Measurements from ENCODE around the gene FGF5.

Gene FGF5

DNA sequence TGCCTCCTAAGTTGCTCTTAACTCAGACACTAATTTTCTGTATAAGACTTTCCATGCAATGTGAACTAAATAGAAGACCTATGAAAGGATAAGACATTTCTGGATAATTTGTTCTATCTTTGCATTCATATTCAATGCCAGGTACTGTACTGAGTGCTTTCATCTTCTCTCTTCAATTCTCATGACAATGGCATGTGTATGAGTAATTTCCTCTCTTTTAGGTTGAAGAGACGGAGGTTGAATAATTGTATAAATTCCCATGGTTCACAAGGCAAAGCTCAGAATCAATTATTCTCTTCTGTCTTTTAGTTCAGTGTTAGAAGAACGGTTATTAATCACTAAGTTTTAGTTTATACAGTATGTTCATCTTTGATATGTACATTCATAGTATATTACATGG lies 39.8 kb downstream of the FGF5 start:
- H3K27me3 ChIP-seq (replicated peaks in 2 of 5; ENCODE audit: control insufficient read depth in 4 of 5, insufficient read depth in 5 of 5, low read length in 4 of 5), result peaks cover 0 to 13% (median 6%) of the 10 kb centered on the region in 5 experiments
- WGBS (ENCODE audit: insufficient coverage), result no CpG with 5 or more reads among the region's 2 CpGs
- H3K27ac ChIP-seq (ENCODE audit: insufficient read depth in 1 of 2, low read depth in 1 of 2, low read length in 2 of 2, poor library complexity in 1 of 2, severe bottlenecking in 2 of 2), result no peak overlapping the region
- H3K36me3 ChIP-seq (ENCODE audit: control insufficient read depth in 4 of 4, insufficient read depth in 4 of 4, low read length in 3 of 4), result no peaks in the 10 kb centered on the region
- CTCF ChIA-PET, result no interaction called here
- POLR2A ChIA-PET, result no interaction called here
- H3K4me1 ChIP-seq (ENCODE audit: control extremely low read depth in 1 of 4, control insufficient read depth in 4 of 4, insufficient read depth in 4 of 4, low read length in 3 of 4), result no peaks in the 10 kb centered on the region
- H3K9me3 ChIP-seq (ENCODE audit: control extremely low read depth in 1 of 5, control insufficient read depth in 4 of 5, insufficient read depth in 2 of 5, low read depth in 1 of 5, low read length in 4 of 5), result no peaks in the 10 kb centered on the region
- DNase-seq, result no peak
- H3K4me3 ChIP-seq (ENCODE audit: control insufficient read depth in 1 of 7, extremely low read depth in 1 of 7, insufficient read depth in 4 of 7, low read depth in 2 of 7, low read length in 6 of 7), result no peak overlapping the region

DNA sequence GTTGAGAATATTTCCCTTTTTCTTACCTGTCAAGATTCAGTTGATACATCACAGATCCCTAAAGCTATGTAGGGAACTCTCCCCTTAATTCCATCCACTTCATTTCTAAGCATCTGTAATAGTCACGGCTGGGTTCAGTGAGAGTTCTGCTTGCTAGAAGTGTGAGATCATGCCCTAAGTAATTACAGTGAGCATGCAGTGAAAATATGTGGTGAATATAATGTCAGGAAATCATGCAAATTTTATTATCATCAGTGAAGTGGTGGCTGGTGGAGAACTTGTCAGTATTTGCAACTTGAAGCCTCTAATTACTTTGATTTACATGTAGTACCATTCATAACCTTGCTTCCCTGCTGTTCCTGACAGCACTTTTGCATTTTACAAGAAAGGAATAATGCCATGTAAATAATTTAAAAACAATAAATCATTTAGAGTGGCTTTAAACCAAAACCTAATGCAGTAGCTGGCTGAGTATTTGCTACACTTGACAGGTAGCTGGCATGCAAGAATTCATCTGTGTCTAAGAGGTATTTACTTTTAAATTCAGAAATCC lies 40.8 kb downstream of the FGF5 start:
- Histone ChIP-seq H3K4me3 (ENCODE audit: control insufficient read depth in 1 of 7, extremely low read depth in 1 of 7, insufficient read depth in 4 of 7, low read depth in 2 of 7, low read length in 6 of 7) (no peak overlapping the region), H3K9me3 (ENCODE audit: control extremely low read depth in 1 of 5, control insufficient read depth in 4 of 5, insufficient read depth in 2 of 5, low read depth in 1 of 5, low read length in 4 of 5) (no peaks in the 10 kb centered on the region), H3K27ac (ENCODE audit: insufficient read depth in 1 of 2, low read depth in 1 of 2, low read length in 2 of 2, poor library complexity in 1 of 2, severe bottlenecking in 2 of 2) (no peak overlapping the region), H3K27me3 (replicated peaks in 2 of 5; ENCODE audit: control insufficient read depth in 4 of 5, insufficient read depth in 5 of 5, low read length in 4 of 5) (peaks cover 0 to 13% (median 6%) of the 10 kb centered on the region in 5 experiments), H3K4me1 (ENCODE audit: control extremely low read depth in 1 of 4, control insufficient read depth in 4 of 4, insufficient read depth in 4 of 4, low read length in 3 of 4) (no peaks in the 10 kb centered on the region), H3K36me3 (ENCODE audit: control insufficient read depth in 4 of 4, insufficient read depth in 4 of 4, low read length in 3 of 4) (no peaks in the 10 kb centered on the region)
- CTCF ChIA-PET, result no interaction called here
- POLR2A ChIA-PET, result no interaction called here
- WGBS (ENCODE audit: insufficient coverage), result no CpG with 5 or more reads among the region's 1 CpG
- DNase-seq, result no peak

DNA sequence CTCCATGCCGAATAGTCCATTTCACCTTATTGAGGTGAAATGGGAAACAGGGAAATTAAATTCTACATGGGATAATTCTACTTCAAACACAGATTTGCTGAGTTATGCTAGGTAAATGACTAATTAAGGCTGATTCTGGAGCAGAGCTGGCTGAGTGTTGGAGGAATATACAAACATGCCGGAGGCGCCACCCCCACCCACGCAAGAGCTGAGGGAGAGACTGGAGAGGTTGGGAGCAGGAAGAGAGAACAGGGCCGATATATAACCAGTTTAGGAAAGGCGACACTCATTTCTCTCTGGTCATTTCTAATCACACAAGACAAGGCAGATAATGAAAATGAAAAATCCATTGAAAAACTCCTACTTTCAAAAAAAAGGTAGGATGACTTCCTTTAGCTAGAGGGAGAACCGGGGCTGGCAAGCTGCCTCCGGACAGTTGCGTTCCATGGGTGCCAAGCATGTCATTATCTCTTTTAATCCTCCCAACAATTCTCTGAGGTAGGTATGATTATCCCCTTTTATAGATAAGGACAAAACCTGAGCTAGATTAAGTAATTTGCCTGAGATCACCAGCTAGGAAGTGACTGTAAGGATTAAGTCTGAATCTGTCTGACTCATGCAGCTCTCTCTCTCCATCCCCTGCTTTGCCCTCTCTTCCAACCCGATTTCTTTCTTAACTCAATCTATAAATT lies 41.5 kb downstream of the FGF5 start:
- POLR2A ChIA-PET, result no interaction called here
- Histone ChIP-seq H3K27me3 (replicated peaks in 2 of 5; ENCODE audit: control insufficient read depth in 4 of 5, insufficient read depth in 5 of 5, low read length in 4 of 5) (peaks cover 0 to 13% (median 6%) of the 10 kb centered on the region in 5 experiments), H3K9me3 (ENCODE audit: control extremely low read depth in 1 of 5, control insufficient read depth in 4 of 5, insufficient read depth in 2 of 5, low read depth in 1 of 5, low read length in 4 of 5) (no peaks in the 10 kb centered on the region), H3K4me3 (ENCODE audit: control insufficient read depth in 1 of 7, extremely low read depth in 1 of 7, insufficient read depth in 4 of 7, low read depth in 2 of 7, low read length in 6 of 7) (no peak overlapping the region), H3K27ac (ENCODE audit: insufficient read depth in 1 of 2, low read depth in 1 of 2, low read length in 2 of 2, poor library complexity in 1 of 2, severe bottlenecking in 2 of 2) (no peak overlapping the region), H3K4me1 (ENCODE audit: control extremely low read depth in 1 of 4, control insufficient read depth in 4 of 4, insufficient read depth in 4 of 4, low read length in 3 of 4) (no peaks in the 10 kb centered on the region), H3K36me3 (ENCODE audit: control insufficient read depth in 4 of 4, insufficient read depth in 4 of 4, low read length in 3 of 4) (no peaks in the 10 kb centered on the region)
- CTCF ChIA-PET, result no interaction called here
- no CpG with 5 or more reads among the region's 10 CpGs for WGBS (ENCODE audit: insufficient coverage)
- no peak for DNase-seq

DNA sequence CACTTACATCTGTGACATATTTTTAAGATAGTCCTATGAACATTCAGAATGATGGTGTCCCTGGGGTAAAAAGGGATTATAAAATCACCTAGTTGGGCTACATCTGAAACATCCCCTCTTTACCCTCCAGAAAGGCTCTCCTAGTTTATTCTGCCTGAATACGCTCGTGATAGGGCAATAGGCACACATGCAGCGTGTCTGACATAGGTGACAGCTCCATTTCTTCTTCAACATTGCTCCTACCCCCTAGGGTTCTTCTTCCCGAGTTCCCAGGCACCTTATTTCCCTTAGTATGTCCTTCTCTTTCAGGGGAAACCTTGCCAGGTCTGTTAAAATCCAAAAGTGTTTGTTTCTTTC lies 42.0 kb downstream of the FGF5 start:
- WGBS (ENCODE audit: insufficient coverage), result 75% methylated on average over 4 of the region's 4 CpGs
- Histone ChIP-seq H3K27ac (ENCODE audit: insufficient read depth in 1 of 2, low read depth in 1 of 2, low read length in 2 of 2, poor library complexity in 1 of 2, severe bottlenecking in 2 of 2) (no peak overlapping the region), H3K36me3 (ENCODE audit: control insufficient read depth in 4 of 4, insufficient read depth in 4 of 4, low read length in 3 of 4) (no peaks in the 10 kb centered on the region), H3K27me3 (replicated peaks in 2 of 5; ENCODE audit: control insufficient read depth in 4 of 5, insufficient read depth in 5 of 5, low read length in 4 of 5) (peaks cover 0 to 13% (median 6%) of the 10 kb centered on the region in 5 experiments), H3K4me3 (ENCODE audit: control insufficient read depth in 1 of 7, extremely low read depth in 1 of 7, insufficient read depth in 4 of 7, low read depth in 2 of 7, low read length in 6 of 7) (no peak overlapping the region), H3K4me1 (ENCODE audit: control extremely low read depth in 1 of 4, control insufficient read depth in 4 of 4, insufficient read depth in 4 of 4, low read length in 3 of 4) (no peaks in the 10 kb centered on the region), H3K9me3 (ENCODE audit: control extremely low read depth in 1 of 5, control insufficient read depth in 4 of 5, insufficient read depth in 2 of 5, low read depth in 1 of 5, low read length in 4 of 5) (no peaks in the 10 kb centered on the region)
- ChIA-PET POLR2A (no interaction called here), CTCF (no interaction called here)
- no peak for DNase-seq

DNA sequence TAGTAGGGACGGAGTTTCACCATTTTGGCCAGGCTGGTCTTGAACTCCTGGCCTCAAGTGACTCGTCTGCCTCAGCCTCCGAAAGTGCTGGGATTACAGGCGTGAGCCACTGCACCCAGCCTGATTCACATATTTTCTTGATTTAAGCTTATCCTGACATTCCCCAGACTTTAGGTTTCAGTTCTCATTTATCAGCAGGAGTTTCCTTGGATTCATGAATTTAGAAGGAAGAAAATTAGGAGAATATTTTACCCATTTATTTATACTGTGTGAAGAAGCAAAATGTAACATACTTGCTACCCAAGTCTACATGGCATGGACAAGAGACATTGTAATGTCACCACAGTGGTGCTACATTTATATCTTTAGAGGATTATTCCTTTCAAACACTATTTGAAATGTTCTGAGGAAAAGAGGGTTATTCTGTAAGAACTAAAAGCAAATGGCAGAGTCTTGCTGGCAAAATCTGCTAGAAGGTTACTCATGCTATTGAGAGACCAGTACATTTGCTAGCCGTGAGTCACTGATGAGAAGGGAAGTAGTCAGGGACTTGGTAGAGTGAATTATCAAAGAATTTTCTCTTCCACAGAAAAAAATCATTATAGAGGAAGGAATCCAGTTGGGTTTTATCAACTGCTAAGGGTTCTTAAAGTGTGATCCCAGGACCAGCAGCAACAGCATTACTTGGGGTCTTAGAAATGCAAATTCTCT lies 43.0 kb downstream of the FGF5 start:
- ChIA-PET POLR2A (interaction anchor here (1.0 kb wide), 1 partner anchor 27 kb away, joined by 3 read pairs; no protein-coding TSS in a partner anchor), CTCF (no interaction called here)
- no peak overlapping the region for H3K4me3 ChIP-seq (ENCODE audit: control insufficient read depth in 1 of 7, extremely low read depth in 1 of 7, insufficient read depth in 4 of 7, low read depth in 2 of 7, low read length in 6 of 7)
- DNase-seq, result peak in 1 of 3 donors; percentile 10
- WGBS (ENCODE audit: insufficient coverage), result 95% methylated on average over 4 of the region's 5 CpGs
- H3K36me3 ChIP-seq (ENCODE audit: control insufficient read depth in 4 of 4, insufficient read depth in 4 of 4, low read length in 3 of 4), result no peaks in the 10 kb centered on the region
- no peak overlapping the region for H3K27ac ChIP-seq (ENCODE audit: insufficient read depth in 1 of 2, low read depth in 1 of 2, low read length in 2 of 2, poor library complexity in 1 of 2, severe bottlenecking in 2 of 2)
- peaks cover 0 to 13% (median 6%) of the 10 kb centered on the region in 5 experiments for H3K27me3 ChIP-seq (replicated peaks in 2 of 5; ENCODE audit: control insufficient read depth in 4 of 5, insufficient read depth in 5 of 5, low read length in 4 of 5)
- no peaks in the 10 kb centered on the region for H3K9me3 ChIP-seq (ENCODE audit: control extremely low read depth in 1 of 5, control insufficient read depth in 4 of 5, insufficient read depth in 2 of 5, low read depth in 1 of 5, low read length in 4 of 5)
- no peaks in the 10 kb centered on the region for H3K4me1 ChIP-seq (ENCODE audit: control extremely low read depth in 1 of 4, control insufficient read depth in 4 of 4, insufficient read depth in 4 of 4, low read length in 3 of 4)

DNA sequence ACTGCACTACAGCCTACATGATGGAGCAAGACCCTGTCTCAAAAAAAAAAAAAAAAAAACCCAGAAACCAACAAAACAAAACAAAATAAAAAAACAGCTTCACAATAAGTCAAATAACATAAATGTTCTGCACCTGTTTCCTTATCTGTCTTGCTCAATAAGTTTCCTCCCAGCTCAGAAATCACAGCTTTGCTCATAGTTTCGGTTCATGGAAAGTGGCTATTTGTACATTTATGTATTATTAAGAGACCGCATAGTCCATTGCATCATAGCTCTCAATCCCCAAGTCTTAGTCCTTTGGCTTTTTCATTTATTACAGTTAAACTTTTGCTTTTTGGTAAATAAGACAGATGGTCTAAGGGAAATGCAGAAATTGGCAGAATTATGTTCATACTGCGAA lies 44.7 kb downstream of the FGF5 start:
- ChIA-PET CTCF (no interaction called here), POLR2A (no interaction called here)
- peaks cover 0 to 13% (median 6%) of the 10 kb centered on the region in 5 experiments for H3K27me3 ChIP-seq (replicated peaks in 2 of 5; ENCODE audit: control insufficient read depth in 4 of 5, insufficient read depth in 5 of 5, low read length in 4 of 5)
- peak in 1 of 3 donors; percentile 4 for DNase-seq
- no peaks in the 10 kb centered on the region for H3K9me3 ChIP-seq (ENCODE audit: control extremely low read depth in 1 of 5, control insufficient read depth in 4 of 5, insufficient read depth in 2 of 5, low read depth in 1 of 5, low read length in 4 of 5)
- H3K4me3 ChIP-seq (ENCODE audit: control insufficient read depth in 1 of 7, extremely low read depth in 1 of 7, insufficient read depth in 4 of 7, low read depth in 2 of 7, low read length in 6 of 7), result no peak overlapping the region
- H3K27ac ChIP-seq (ENCODE audit: insufficient read depth in 1 of 2, low read depth in 1 of 2, low read length in 2 of 2, poor library complexity in 1 of 2, severe bottlenecking in 2 of 2), result no peak overlapping the region
- H3K36me3 ChIP-seq (ENCODE audit: control insufficient read depth in 4 of 4, insufficient read depth in 4 of 4, low read length in 3 of 4), result no peaks in the 10 kb centered on the region
- 100% methylated on average over 1 of the region's 3 CpGs for WGBS (ENCODE audit: insufficient coverage)
- no peaks in the 10 kb centered on the region for H3K4me1 ChIP-seq (ENCODE audit: control extremely low read depth in 1 of 4, control insufficient read depth in 4 of 4, insufficient read depth in 4 of 4, low read length in 3 of 4)

DNA sequence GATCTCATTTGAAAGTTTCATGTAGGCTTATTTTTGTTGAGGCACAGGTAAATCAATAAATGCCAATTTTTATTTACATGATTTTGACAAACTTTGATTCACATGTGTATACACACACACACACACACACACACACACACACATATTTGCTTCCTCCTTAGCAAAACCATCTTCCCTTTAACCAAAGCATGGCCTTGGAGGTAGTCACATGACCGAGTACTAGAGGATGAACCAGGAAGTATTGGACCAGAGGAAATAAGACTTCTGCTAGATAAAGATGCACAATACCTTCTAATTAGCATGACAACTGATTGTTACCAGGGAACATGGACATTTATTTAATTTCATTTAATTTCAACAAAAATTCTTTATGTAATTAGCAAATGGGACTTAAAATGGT lies 45.7 kb downstream of the FGF5 start:
- WGBS (ENCODE audit: insufficient coverage), result no CpG with 5 or more reads among the region's 1 CpG
- no peaks in the 10 kb centered on the region for H3K36me3 ChIP-seq (ENCODE audit: control insufficient read depth in 4 of 4, insufficient read depth in 4 of 4, low read length in 3 of 4)
- H3K9me3 ChIP-seq (ENCODE audit: control extremely low read depth in 1 of 5, control insufficient read depth in 4 of 5, insufficient read depth in 2 of 5, low read depth in 1 of 5, low read length in 4 of 5), result no peaks in the 10 kb centered on the region
- no peak for DNase-seq
- CTCF ChIA-PET, result no interaction called here
- H3K27me3 ChIP-seq (replicated peaks in 2 of 5; ENCODE audit: control insufficient read depth in 4 of 5, insufficient read depth in 5 of 5, low read length in 4 of 5), result peaks cover 0 to 13% (median 6%) of the 10 kb centered on the region in 5 experiments
- POLR2A ChIA-PET, result no interaction called here
- no peak overlapping the region for H3K27ac ChIP-seq (ENCODE audit: insufficient read depth in 1 of 2, low read depth in 1 of 2, low read length in 2 of 2, poor library complexity in 1 of 2, severe bottlenecking in 2 of 2)
- H3K4me1 ChIP-seq (ENCODE audit: control extremely low read depth in 1 of 4, control insufficient read depth in 4 of 4, insufficient read depth in 4 of 4, low read length in 3 of 4), result no peaks in the 10 kb centered on the region
- no peak overlapping the region for H3K4me3 ChIP-seq (ENCODE audit: control insufficient read depth in 1 of 7, extremely low read depth in 1 of 7, insufficient read depth in 4 of 7, low read depth in 2 of 7, low read length in 6 of 7)

All from common myeloid progenitor, CD34-positive (primary cell).